Epithelial cell of esophagus (primary cell): Measurements from ENCODE around the gene ACTBL2.

Source experiments
- DNase-seq: peaks from one replicate; pipeline ENCODE4 v3.0.0; 2010; ENCODE audit warnings: low read depth
- H3K4me3 ChIP-seq: 2 replicates; pipeline ENCODE4 v1.5.1; 2011; ENCODE audit warnings: mild to moderate bottlenecking, low read length, control low read depth
- CTCF ChIP-seq: IDR thresholded peaks from 2 replicates; pipeline ENCODE4 v1.5.1; 2011; ENCODE audit warnings: low read depth, mild to moderate bottlenecking, low read length, control low read depth, inconsistent platforms; ENCODE audit not compliant: insufficient read depth; ENCODE audit errors: missing control alignments

ACTBL2 gene

DNA sequence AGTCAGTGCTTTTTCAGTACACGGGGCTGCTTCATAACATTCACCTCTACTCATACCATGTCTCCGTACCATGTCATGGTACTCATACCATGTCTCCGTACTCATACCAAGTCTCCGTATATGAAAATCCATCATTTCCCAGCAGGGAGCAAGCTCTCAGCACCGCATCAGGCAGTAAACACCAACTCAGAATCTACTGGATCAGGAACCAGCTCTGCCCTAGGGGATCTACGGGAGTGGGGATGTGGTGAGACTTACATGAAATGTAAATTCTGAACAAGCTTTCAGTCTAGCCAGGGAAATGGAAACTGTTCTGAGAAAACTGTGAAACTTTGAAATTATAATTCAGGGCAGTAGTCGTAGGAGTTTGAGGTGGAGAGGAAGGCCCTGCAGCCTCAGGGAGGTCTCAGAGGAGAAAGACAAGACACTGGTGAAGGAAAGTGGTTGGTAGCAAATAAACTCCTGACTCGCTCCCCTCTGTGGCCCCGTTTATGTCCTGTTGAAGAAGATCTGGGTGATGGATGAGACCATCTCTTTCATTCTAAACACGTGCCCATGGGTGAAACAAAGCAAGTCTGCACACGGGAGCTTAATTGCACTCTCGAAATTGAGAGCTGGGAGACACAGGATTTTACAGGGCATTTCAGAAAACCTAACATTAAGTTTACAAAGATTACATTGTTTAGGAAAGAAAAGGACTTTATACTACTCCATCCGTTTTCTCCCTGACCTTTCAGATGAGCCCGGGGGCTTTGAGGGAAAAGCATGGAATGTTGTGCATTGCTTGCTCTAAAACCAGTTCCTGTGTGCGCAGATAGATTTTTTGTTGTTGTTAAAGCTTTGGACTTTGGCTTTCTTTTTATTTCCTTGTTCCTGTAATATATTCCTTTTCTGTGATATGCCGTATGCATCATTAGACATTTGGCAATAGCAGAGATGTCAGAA is 26.8 kb downstream of the ACTBL2 start:
- TF ChIP-seq CTCF, result no peak
- no peak for DNase-seq
- no peak overlapping the region for H3K4me3 ChIP-seq

GRCh38 chr5:57454896-57455295 is 27.7 kb downstream of the ACTBL2 start:
- H3K4me3 ChIP-seq, result no peak overlapping the region
- DNase-seq, result no peak
- no peak for TF ChIP-seq CTCF

- no peak for DNase-seq
- no peak overlapping the region for H3K4me3 ChIP-seq
- TF ChIP-seq CTCF, result no peak
Observed at GRCh38 chr5:57453728-57454127, 28.9 kb downstream of the ACTBL2 start.

GRCh38 chr5:57452885-57453284 is 29.7 kb downstream of the ACTBL2 start:
- DNase-seq, result no peak
- no peak for TF ChIP-seq CTCF
- no peak overlapping the region for H3K4me3 ChIP-seq

GRCh38 chr5:57450991-57451876 is 31.4 kb downstream of the ACTBL2 start:
- TF ChIP-seq CTCF, result no peak
- H3K4me3 ChIP-seq, result no peak overlapping the region
- peak; percentile 27 for DNase-seq

DNA sequence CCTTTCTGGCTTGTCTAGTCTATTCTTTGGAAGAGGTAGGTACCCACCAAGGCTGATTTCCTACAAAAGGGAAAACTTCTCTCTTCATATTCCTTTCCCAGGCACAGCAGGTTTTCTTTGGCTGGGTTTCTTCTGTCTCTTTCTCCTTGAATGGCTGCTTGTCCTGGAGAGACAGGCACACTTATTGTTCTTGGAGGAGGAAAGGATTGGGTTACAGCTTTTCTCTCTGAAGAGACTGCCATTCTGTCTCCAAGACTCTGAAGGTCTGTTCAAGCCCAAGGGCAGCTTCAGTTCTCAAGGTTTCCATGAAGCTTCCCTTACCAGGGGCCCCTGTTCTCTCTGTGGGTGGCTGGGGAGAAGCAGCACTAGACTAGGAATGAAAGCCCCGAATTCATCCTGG is 33.9 kb downstream of the ACTBL2 start:
- DNase-seq, result no peak
- H3K4me3 ChIP-seq, result no peak overlapping the region
- TF ChIP-seq CTCF, result no peak
